ENCODE results near the gene FAM174C. TPM values are rescaled to one million over a fixed set of nuclear protein-coding genes. Genes with fewer than 3 reads are reported as not detected.
"Not testable (repeated sequence)": the region's sequence is repeated elsewhere in the genome, so short reads cannot be mapped to it uniquely, and the experiment has no call there.

The FAM174C gene
- total RNA-seq, 1 experiment from 2014 or later: 156 TPM

DNA sequence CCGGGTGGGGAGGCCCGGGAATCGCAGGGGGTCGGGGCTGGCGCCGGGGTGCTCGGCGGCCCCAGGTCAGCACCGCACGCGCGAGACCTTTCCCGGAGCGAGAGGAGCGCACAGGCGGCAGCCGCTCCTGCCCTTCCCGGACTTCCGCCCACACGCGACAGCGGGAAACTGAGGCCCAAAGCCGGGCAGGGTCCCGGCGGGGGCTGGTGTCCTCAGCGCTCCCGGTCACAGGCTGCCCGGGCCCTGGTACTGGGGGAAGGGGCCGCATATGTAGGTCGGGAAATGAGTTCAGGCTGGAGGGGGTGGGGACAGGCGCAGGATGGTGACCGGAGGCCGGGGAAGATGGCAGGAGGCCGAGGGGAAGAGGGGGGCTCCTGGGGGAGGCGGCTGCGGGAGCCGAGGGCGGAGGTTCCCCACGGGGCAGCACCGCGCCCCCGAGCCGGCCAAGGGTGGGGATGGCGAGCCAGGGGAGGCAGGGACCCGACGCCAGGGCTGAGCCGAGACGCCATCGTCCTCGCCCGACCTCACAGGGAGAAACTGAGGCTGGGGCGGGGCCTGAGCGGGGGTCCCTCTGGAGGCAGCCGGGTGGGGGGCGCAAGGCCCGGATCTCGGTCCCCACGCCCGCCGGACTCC is 38.2 kb upstream of the FAM174C start:
- peak; percentile 0 for DNase-seq (ENCODE audit: low spot score)

DNA sequence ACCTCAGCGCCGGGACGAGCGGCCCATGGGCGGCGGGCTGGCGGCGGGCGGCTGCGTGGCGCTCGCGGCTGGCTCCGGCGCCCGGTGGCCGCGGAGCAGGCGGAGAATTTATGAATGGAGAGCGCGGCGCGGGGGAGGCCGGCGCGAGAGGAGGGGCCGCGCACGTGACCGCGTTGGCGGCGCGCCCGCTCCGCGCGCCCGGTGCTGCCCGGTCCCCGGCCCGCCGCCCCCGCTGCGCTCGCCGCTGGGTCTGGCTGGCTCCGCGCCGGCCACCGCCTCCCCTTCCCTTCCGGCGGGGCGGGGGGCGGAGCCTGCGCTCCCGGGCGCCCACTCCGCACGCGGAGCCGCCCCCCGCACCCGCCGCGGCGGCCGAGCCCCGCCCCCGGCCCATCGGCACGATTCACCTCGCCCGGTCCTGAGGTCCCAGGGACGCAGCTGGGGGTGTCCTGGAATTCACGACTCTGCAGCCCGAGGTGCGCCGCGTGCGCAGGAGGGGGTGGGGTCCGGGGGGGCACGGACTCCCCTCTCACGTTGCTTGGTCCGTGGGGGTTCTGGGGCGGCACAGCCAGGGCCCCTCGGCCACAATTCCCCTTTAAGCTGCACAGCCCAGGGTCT is 37.5 kb upstream of the FAM174C start, which contains the start of gene CBARP:
CBARP (minus strand) TSS at position 252 of the 615 bp plus-strand sequence. CDS start 1,905 bp downstream, outside the sequence.
- peak; percentile 4 for DNase-seq (ENCODE audit: low spot score)

DNA sequence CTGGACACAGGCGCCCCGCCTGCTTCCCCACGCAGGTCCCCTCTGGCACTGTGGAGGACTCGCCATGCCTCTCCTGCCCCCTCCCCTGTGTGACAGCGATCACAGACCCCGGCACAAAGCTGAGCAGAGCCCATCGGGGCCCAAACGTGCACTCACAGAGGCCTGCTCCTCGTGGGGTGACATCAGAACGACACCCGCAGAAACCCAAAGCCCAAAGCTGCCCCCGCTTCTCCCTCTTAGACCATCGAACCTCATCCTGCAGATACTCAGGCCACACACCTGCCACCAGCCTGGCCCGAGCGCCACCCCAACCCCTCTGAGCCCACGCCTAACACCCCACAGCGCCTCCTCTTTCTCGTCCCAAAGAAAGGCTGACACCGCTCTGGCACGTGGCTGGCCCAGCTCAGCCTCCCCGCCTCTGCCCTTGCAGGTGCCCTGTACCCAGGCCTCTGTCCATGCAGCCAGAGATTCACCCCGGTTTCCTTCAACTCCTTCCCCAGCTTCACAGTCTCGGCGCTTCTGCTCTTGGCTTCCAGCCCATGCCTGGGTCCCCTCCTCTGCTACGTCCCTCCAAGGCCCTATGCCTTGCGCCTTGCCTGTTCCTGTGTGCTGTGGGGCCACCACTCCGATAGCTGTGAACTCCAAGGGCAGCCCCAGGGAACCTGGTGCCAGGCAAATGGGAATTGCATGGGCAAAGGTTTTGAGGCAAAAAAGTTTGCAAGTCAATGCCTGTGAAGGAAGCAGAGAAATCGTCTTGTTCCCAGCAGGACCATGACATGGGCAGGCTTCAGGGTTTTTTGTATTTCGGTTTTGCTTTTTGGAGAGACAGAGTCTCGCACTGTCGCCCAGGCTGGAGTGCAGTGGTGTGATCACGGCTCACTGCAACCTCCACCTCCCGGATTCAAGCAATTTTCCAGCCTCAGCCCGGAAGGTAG is 36.7 kb upstream of the FAM174C start:
- no peak for DNase-seq (ENCODE audit: low spot score)

DNA sequence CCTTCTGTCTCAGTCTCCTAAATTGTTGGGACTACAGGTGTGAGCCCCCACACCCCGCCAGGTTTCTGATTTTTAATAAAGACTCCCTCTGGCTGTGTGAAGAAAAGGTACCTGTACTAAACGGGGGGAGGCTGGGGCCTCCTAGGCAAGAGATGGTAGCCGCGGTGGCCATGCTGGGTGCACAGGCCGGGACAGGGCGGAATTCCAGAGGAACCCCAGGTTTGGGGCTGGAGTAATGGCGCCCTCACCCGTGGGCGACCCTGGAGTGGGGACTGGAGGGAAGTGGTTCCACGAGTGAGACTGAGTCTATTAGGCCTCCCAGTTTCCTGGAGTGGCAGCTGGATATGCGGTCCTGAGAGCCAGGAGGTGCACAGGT is 35.9 kb upstream of the FAM174C start:
- no peak for DNase-seq (ENCODE audit: low spot score)

DNA sequence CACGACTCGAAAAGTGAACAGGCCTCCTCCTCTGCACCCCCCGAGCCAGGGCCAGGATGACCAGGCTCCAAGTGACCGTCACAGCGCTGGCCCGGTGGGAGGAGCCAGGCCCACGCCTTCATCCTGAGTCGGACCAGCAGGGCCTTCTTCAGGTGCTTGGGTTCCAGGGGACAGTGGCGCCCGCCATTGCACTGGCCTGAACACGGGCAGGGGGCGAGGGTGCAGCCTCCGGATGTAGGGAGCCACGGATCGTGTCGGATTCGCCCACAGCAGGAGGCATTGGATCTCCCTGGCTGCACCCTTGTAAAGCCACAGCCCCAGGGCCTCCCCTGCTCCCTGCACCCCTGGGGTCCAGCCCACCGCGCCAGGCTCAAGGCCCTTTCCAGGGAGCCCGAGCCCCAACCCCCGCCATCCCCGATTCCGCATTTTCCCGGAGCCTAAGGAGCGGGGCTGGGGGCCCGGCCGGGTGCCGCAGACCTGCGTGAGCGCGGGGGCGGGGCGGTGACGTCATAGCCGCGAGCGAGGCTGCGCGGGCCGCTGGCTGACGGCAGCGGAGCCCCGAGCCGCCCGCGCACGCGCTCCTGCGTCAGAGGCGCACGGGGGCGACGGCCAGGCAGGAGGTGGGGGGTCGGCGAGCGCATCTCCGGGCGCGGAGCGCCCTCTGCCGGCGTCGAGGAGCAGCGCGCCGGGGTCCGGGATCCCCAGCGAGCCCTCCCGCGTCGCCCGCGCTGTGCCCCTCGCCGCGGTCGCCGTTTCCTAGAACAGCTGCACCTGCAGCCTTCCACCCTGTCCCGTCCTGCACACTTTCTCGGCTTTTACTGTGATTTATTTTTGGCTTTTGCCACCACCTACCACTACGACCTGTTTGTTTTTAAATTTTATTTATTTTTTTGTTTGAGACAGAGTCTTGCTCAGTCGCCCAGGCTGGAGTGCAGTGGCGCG is 35.3 kb upstream of the FAM174C start:
- DNase-seq (ENCODE audit: low spot score): peak; percentile 74

DNA sequence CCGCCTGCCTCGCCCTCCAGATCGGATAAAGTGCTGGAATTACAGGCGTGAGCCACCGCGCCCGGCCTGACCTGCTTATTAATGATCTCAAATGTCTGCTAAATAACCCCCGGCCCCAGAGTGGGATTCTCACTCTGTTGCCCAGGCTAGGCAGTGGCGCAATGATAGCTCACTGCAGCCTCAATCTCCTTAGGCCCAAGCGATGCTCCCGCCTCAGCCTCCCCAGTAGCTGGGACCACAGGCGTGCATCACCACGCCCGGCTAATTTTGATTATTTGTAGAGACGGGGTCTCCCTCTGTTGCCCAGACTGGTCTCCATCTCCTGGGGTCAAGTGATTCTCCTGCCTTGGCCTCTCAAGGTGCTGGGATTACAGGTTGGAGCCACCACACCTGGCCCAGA is 34.4 kb upstream of the FAM174C start:
- DNase-seq (ENCODE audit: low spot score): no peak

DNA sequence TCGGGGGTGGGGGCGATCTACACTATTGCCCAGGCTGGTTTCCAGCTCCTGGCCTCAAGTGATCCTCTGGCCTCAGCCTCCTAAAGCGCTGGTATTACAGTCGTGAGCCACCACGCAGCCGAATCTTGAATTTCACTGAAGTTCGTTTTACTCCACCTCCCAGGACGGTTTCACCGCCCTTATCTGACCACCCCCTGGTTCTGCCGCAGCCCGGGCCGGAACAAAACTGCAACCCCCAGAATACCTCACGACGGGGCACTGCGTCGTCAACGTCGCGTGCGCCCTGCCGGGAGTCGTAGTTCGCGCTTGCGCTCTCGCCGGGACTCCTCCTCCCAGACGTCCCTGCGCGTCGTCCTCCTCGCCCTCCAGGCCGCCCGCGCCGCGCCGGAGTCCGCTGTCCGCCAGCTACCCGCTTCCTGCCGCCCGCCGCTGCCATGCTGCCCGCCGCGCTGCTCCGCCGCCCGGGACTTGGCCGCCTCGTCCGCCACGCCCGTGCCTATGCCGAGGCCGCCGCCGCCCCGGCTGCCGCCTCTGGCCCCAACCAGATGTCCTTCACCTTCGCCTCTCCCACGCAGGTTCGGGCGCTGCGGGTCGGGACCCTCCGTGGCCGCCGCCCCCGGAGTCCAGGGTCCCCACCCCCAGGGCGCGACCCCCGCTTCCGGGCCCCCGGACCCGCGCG is 33.8 kb upstream of the FAM174C start, which contains the start of gene ATP5F1D:
ATP5F1D (plus strand) TSS at position 335 of the 679 bp plus-strand sequence; CDS start at position 435, 100 bp downstream.
- peak; percentile 87 for DNase-seq (ENCODE audit: low spot score)

DNA sequence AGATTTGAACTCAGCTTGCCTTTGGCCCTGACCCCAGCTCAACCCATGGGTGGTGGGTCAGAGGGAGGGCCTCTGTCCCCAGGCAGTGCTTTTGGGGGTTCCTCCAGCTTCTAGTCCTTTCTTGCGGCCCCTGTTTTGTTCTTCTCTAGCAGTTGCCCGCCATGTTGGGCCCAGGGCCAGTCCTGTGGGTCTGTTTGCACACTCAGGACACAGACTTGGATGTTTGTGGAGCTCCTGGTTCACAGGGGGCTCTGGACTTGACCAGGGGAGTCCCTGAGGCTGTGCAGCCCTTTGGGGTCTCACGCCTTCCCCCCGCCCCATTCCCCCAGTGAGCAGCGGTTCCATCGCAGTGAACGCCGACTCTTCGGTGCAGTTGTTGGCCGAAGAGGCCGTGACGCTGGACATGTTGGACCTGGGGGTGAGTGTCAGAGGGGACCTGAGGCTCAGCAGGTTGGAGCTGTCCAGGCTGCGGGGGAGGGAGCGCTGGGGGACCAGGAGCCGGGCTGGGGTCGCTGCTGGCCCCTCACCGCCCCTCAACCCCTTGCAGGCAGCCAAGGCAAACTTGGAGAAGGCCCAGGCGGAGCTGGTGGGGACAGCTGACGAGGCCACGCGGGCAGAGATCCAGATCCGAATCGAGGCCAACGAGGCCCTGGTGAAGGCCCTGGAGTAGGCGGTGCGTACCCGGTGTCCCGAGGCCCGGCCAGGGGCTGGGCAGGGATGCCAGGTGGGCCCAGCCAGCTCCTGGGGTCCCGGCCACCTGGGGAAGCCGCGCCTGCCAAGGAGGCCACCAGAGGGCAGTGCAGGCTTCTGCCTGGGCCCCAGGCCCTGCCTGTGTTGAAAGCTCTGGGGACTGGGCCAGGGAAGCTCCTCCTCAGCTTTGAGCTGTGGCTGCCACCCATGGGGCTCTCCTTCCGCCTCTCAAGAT is 31.3 kb upstream of the FAM174C start:
- DNase-seq (ENCODE audit: low spot score): peak; percentile 79

DNA sequence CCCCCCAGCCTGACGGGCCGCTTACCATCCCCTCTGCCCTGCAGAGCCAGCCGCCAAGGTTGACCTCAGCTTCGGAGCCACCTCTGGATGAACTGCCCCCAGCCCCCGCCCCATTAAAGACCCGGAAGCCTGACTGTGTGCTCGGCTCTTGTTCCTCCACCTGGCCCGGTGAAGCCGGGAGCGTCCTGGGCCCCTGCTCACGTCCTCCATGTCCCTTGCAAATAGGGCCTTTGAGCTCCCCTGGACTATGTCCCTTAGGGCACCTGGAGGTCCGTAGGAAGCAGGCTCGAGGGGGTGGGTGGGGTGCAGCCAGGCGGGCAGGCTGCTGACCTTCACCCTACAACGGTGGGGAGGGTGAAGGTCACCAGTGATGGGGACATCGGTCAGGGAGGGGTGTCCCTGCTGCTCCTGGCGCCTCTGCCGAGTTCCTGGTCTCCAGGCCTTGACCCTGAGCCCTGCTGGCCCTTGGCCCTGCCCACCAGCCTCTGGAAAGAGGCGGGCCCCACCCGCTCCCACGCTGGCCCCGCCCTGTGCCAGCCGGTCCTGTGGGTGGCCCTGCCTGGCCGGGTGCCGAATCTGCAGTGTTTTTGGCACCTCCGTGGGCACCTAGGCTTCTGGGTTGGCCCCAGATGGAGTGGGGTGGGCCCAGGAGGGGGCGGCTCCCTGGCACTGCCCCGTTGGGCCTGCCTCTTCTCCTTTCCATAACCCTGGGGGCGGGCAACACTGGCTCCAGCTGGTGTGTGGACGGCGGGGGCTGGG is 30.5 kb upstream of the FAM174C start:
- DNase-seq (ENCODE audit: low spot score): peak; percentile 9

DNA sequence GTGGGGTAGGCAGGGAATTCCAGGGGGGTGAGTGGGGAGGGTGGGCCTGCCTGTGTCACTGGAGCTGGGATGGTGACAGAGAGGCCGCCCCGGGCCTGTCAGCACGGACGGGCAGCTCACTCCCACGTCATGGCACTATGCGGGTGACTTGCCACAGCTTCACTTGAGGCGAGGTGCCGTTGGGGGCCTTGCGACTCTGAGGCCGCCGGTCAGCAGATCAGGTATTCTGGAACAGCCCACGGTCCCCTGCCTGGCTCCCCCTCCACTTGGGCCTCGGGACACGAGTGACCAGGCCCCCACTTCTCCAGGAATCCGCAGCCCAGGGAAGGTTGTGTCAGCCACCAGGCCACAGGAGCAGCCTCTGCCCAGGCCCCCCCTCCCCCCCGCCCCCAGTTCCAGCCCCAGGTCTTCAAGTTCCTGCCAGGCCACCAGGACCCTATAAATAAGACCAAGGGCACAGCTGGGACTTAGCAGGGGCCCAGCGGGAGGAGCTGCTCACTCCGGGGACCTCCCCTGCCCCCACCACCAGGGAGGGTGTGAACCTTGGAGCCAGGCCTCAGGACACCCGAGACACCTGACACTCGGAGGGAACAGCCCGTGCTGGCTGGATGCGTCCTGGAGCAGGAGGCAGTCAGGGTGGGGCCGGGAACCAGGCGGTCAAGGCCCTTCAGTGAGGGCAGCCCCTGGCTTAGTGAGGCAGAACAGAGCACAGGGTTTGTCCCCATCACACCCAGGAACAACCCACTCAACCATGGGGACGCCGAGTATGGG is 29.7 kb upstream of the FAM174C start:
- DNase-seq (ENCODE audit: low spot score): no peak

DNA sequence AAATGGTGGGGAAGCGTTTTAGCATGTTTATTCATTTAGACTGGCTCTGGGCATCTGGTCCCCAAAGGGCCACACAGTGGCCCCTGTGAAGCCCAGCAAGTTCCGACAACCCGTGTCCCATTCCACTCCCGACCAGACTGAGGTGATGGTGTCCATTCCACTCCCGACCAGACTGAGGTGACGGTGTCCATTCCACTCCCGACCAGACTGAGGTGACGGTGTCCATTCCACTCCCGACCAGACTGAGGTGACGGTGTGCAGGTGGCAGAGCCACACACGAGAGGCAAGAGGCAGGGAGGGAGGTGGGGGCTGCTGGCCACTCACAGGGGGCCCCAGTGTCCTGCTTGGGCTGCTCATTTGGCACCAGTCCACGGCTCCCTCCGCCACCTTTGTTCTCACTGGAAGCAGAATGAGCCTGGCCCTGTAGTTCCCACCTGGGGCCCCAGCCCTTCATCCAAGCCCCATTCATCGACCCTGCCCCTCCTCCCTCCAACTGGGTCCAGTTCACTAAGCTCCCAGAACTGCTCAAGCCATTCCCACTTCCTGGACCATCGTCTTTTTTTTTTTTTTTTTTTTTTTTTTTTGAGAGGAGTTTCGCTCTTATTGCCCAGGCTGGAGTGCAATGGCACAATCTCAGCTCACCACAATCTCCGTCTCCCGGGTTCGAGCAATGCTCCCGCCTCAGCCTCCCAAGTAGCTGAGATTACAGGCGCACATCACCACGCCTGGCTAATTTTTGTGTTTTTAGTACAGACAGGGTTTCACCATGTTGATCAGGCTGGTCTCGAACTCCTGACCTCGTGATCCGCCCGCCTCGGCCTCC is 28.9 kb upstream of the FAM174C start:
- DNase-seq (ENCODE audit: low spot score): not testable (repeated sequence)

DNA sequence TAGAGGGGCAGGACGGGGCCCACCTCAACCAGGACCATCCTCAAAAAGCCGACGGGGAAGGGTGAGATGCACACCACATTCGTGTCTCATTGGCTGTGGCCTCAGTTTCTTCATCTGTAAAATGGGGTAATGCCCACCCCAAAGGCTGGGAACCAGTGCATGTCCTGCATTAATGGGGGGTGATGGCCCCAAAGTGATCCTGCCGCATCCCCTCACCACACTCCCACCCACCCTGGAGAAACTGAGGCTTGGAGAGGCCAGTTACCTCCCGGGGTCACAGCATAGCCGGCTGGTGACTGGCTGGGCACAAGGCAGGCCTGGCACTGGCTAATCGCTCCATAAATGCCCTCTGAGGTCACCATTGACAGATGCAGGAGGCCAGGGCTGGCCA is 27.6 kb upstream of the FAM174C start:
- no peak for DNase-seq (ENCODE audit: low spot score)

DNA sequence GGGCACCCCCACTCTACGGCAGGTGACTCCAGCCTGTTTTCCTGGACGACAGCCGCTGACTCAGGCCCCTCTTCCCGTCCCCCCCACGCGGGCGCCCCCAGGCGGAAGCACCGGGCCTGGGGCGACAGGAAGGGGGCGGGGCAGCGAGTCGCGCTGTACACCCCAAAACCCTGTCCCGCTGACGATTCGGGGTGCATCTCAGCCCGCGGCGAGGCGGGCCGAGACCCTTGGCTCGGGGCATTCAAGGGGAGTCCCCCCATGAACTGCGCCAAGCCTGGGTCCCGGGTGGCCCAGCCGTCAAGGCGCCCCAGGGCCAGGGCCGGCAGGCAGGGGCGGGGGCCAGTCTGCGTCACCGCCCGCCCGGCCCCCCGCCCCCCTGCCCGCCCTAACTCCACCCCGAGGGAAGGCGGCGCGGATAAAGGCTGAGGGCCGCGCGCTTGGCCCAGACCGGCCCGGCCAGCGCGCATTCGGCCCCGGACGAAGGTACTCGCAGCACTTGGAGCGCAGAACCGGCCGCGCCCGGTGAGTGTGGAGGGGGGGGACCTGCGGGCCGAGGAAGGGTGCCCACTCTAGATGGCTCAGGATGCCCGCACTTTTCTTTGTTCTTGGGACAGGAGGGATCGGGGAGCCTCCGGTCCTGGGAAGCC is 27.1 kb upstream of the FAM174C start, which contains the start of gene MIDN:
MIDN (plus strand) TSS at position 445 of the 647 bp plus-strand sequence. CDS start 1,714 bp downstream, outside the sequence.
- peak; percentile 80 for DNase-seq (ENCODE audit: low spot score)

DNA sequence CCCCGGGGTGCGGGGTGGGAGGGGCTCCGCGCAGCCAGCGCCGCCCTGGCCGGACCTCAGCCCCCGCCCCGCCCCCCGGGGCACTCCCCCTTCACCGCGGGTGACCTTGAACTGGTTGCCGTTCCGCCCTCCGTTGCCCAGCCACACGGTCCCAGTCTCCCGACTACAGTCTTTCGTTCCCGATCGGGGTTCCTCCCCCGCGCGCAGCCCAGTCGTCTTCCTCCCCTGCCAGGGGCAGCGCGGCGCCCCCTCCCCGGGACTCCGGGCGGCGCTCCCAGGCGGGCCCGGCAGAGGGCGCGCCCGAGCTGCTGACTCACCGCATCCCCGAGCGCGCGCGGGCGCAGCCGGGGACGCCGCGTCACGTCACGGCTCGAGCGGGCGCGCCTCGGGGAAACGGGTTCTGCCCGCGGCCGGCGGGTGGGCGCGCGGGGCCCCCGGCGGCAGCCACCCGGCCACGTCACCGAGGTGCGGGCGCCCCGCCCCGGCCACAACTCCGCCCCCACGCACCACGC is 26.5 kb upstream of the FAM174C start:
- DNase-seq (ENCODE audit: low spot score): no peak

DNA sequence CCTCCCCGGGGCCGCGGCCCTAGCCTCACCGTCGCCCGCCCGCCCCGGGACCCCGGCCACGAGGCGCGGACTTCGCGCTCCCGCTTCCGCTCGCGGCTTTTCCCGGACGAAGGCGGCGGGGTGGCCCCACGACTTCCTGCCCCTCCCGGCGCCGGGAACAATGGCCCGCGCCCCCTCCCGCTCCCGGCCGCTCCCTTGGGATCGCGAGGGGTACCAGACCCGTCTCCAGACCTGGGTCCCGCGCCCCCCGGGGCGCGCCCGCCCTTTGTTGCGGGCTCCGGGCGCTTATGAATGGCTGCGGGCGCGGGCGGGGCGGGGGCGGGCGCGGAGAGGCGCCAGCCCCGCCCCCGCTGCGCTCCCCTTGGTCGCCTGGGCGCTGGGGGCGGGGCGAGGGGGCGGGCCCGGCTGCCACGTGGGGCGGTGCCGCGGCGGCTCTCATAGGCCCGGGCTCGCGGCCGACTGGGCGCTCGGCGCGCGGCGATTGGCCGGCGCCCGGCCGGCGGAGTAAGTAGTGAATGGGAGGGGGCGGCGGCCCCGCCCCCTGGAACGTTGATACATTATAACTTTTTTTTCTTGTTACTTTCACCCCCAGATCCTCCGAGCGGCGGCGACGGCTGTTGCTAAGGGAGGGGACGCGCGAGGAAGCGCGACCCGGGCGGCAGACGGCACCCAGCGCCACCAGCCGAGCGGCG is 25.9 kb upstream of the FAM174C start:
- DNase-seq (ENCODE audit: low spot score): peak; percentile 89
